IMR-90 (cell line): Measurements from ENCODE around the gene TSPAN19. TPM values are rescaled to one million over a fixed set of nuclear protein-coding genes. Genes with fewer than 3 reads are reported as not detected.

Experiments
- ATAC-seq: fragments of 200-7000 bp; cut with Tn5 transposase; 2 replicates; pipeline ENCODE4 v1.9.1; 2020; ENCODE audit warnings: low read depth, mild to moderate bottlenecking, moderate library complexity
- BruUV-seq: library from RNA; stranded (reverse); fragments of 400-500 nt; replicated peaks from 2 replicates; lab custom pipeline; 2021; lab: Mats Ljungman, UMichigan
- CTCF ChIA-PET: fragments of 300-600 bp; formaldehyde crosslinking; extraction: SDS; loops from one replicate; lab custom pipeline; 2021; ENCODE audit warnings: antibody characterized with exemption; lab: Yijun Ruan, JAX
- POLR2A ChIA-PET: fragments of 300-600 bp; sonication (Branson Sonifier 250); formaldehyde crosslinking; loops from one replicate; lab custom pipeline; 2022; ENCODE audit warnings: antibody characterized with exemption; ENCODE audit not compliant: unreplicated experiment; lab: Charles Lee
- DNase-seq: peaks from one replicate; pipeline ENCODE4 v3.0.0; 2013
- H2AFZ ChIP-seq: replicated peaks from 2 replicates; pipeline ENCODE3; 2013; ENCODE audit warnings: low read length, mild to moderate bottlenecking; ENCODE audit not compliant: poor library complexity
- H2AK5ac ChIP-seq: 2 replicates; pipeline ENCODE4 v1.6.1; 2013; ENCODE audit warnings: low read depth, low read length, inconsistent platforms
- H2AK9ac ChIP-seq: replicated peaks from 2 replicates; pipeline ENCODE3; 2013; ENCODE audit warnings: mild to moderate bottlenecking, low read depth, low read length, moderate library complexity; ENCODE audit not compliant: poor library complexity
- H2BK120ac ChIP-seq: 2 replicates; pipeline ENCODE4 v1.6.1; 2013; ENCODE audit warnings: low read depth, low read length, inconsistent platforms
- H2BK15ac ChIP-seq: 3 replicates; pipeline ENCODE4 v1.6.1; 2013; ENCODE audit warnings: low read depth, low read length, inconsistent platforms
- H2BK20ac ChIP-seq: 2 replicates; pipeline ENCODE4 v1.6.1; 2013; ENCODE audit warnings: low read depth, mild to moderate bottlenecking, inconsistent platforms, low read length, moderate library complexity
- H2BK5ac ChIP-seq: 2 replicates; pipeline ENCODE4 v1.6.1; 2013; ENCODE audit warnings: mild to moderate bottlenecking, low read depth, low read length, inconsistent platforms; ENCODE audit not compliant: poor library complexity, severe bottlenecking
- H3K14ac ChIP-seq: replicated peaks from 2 replicates; pipeline ENCODE4 v1.6.1; 2013; ENCODE audit warnings: low read depth, low read length, inconsistent platforms
- H3K18ac ChIP-seq: 2 replicates; pipeline ENCODE4 v1.6.1; 2013; ENCODE audit warnings: low read depth, low read length, control low read depth
- H3K23ac ChIP-seq: 2 replicates; pipeline ENCODE4 v1.6.1; 2013; ENCODE audit warnings: low read depth, low read length, inconsistent platforms
- H3K27ac ChIP-seq: 2 replicates; pipeline ENCODE4 v1.5.1; 2013; ENCODE audit warnings: mild to moderate bottlenecking, control low read depth, low read length; ENCODE audit not compliant: insufficient read depth
- H3K27me3 ChIP-seq: 2 replicates; pipeline ENCODE4 v1.6.1; 2013; ENCODE audit warnings: low read length; ENCODE audit not compliant: control insufficient read depth, insufficient read depth
- H3K36me3 ChIP-seq: 2 replicates; pipeline ENCODE4 v1.6.1; 2013; ENCODE audit warnings: low read length, mixed read lengths; ENCODE audit not compliant: control insufficient read depth, insufficient read depth
- H3K4ac ChIP-seq: 2 replicates; pipeline ENCODE4 v1.6.1; 2013; ENCODE audit warnings: low read depth, low read length, inconsistent platforms
- H3K4me1 ChIP-seq: 2 replicates; pipeline ENCODE4 v1.6.1; 2013; ENCODE audit warnings: low read length, mixed read lengths; ENCODE audit not compliant: control insufficient read depth, insufficient read depth
- H3K4me2 ChIP-seq: 2 replicates; pipeline ENCODE4 v1.6.1; 2013; ENCODE audit warnings: low read depth, mild to moderate bottlenecking, control low read depth, low read length, moderate library complexity
- H3K4me3 ChIP-seq: 2 replicates; pipeline ENCODE4 v1.5.1; 2013; ENCODE audit warnings: low read depth, mild to moderate bottlenecking, control low read depth, low read length, moderate library complexity; ENCODE audit not compliant: insufficient read depth
- H3K56ac ChIP-seq: 2 replicates; pipeline ENCODE4 v1.6.1; 2013; ENCODE audit warnings: low read length, inconsistent platforms; ENCODE audit not compliant: insufficient read depth; ENCODE audit errors: extremely low read depth
- H3K79me1 ChIP-seq, 2 experiments: 2 replicates each; pipeline ENCODE4 v1.6.1; 2013; ENCODE audit warnings: low read length in 2 of 2, inconsistent platforms in 1 of 2, low read depth in 1 of 2
- H3K9ac ChIP-seq: 2 replicates; pipeline ENCODE4 v1.6.1; 2013; ENCODE audit warnings: low read depth, low read length, control low read depth
- H3K9me1 ChIP-seq: 2 replicates; pipeline ENCODE4 v1.6.1; 2013; ENCODE audit warnings: low read length, inconsistent platforms; ENCODE audit not compliant: insufficient read depth
- H3K9me3 ChIP-seq: 2 replicates; pipeline ENCODE4 v1.6.1; 2013; ENCODE audit warnings: low read length; ENCODE audit not compliant: control insufficient read depth, insufficient read depth
- H4K20me1 ChIP-seq: 2 replicates; pipeline ENCODE4 v1.6.1; 2013; ENCODE audit warnings: low read length, inconsistent platforms; ENCODE audit not compliant: insufficient read depth
- H4K5ac ChIP-seq: 2 replicates; pipeline ENCODE4 v1.6.1; 2013; ENCODE audit warnings: mild to moderate bottlenecking, low read depth, low read length, control low read depth
- H4K8ac ChIP-seq, 2 experiments: 2 replicates each; pipeline ENCODE4 v1.6.1; 2013; ENCODE audit warnings: low read depth in 2 of 2, low read length in 2 of 2, control low read depth in 1 of 2, inconsistent platforms in 1 of 2
- H4K91ac ChIP-seq: 2 replicates; pipeline ENCODE4 v1.6.1; 2013; ENCODE audit warnings: low read depth, low read length, inconsistent platforms; ENCODE audit not compliant: insufficient read depth
- BHLHE40 ChIP-seq: fragments of 150-350 bp; IDR thresholded peaks from 2 replicates; pipeline ENCODE4 v1.6.1; 2016; ENCODE audit warnings: mild to moderate bottlenecking, low read depth, low read length
- CEBPB ChIP-seq: IDR thresholded peaks from 2 replicates; pipeline ENCODE4 v1.6.1; 2012; ENCODE audit warnings: low read depth, low read length, improper control_type of control experiment
- CHD1 ChIP-seq: IDR thresholded peaks from 2 replicates; pipeline ENCODE4 v1.6.1; 2012; ENCODE audit warnings: low read depth, low read length, improper control_type of control experiment
- FOS ChIP-seq: fragments of 150-350 bp; IDR thresholded peaks from 2 replicates; pipeline ENCODE4 v1.6.1; 2016; ENCODE audit warnings: low read depth, low read length
- MAZ ChIP-seq: IDR thresholded peaks from 2 replicates; pipeline ENCODE4 v1.6.1; 2012; ENCODE audit warnings: low read depth, mild to moderate bottlenecking, low read length, improper control_type of control experiment, moderate library complexity, borderline replicate concordance
- MXI1 ChIP-seq: IDR thresholded peaks from 2 replicates; pipeline ENCODE4 v1.6.1; 2012; ENCODE audit warnings: low read depth, mild to moderate bottlenecking, low read length, moderate library complexity, borderline replicate concordance
- NFE2L2 ChIP-seq: fragments of 150-350 bp; IDR thresholded peaks from 2 replicates; pipeline ENCODE4 v1.6.1; 2016; ENCODE audit warnings: low read depth, mild to moderate bottlenecking, low read length
- POLR2A ChIP-seq: IDR thresholded peaks from 2 replicates; pipeline ENCODE4 v1.6.1; 2012; ENCODE audit warnings: mild to moderate bottlenecking, low read depth, low read length
- RAD21 ChIP-seq: IDR thresholded peaks from 2 replicates; pipeline ENCODE4 v1.6.1; 2012; ENCODE audit warnings: low read length, improper control_type of control experiment
- RCOR1 ChIP-seq: IDR thresholded peaks from 2 replicates; pipeline ENCODE4 v1.6.1; 2012; ENCODE audit warnings: mild to moderate bottlenecking, low read length, improper control_type of control experiment; ENCODE audit not compliant: insufficient replicate concordance
- RFX5 ChIP-seq: IDR thresholded peaks from 2 replicates; pipeline ENCODE4 v1.8.0; 2012; ENCODE audit warnings: low read depth, mild to moderate bottlenecking, low read length, moderate library complexity
- SMC3 ChIP-seq: fragments of 150-350 bp; IDR thresholded peaks from 2 replicates; pipeline ENCODE4 v1.6.1; 2016; ENCODE audit warnings: low read depth, mild to moderate bottlenecking, antibody characterized with exemption, low read length, moderate library complexity
- dilution Hi-C: fragments of 300-500 bp; cut with HindIII; formaldehyde crosslinking; loops from one replicate; pipeline ENCODE4 v1.14.3; 2018; ENCODE audit warnings: low sequenced_read_pairs; ENCODE audit not compliant: unreplicated experiment
- in situ Hi-C: fragments of 300-500 bp; cut with MboI; formaldehyde crosslinking; loops from 3 replicates; pipeline ENCODE4 v1.14.3; 2019; ENCODE audit warnings: low sequenced_read_pairs, inconsistent platforms, mixed read lengths
- intact Hi-C: fragments of 100-400 bp; cut with micrococcal nuclease; formaldehyde crosslinking; loops from 2 replicates; pipeline ENCODE4 v1.10.0; 2022
- polyA plus RNA-seq, 3 experiments: library from polyadenylated mRNA; depleted of rRNA; stranded (reverse); fragments of >200 nt; gene quantifications; 2 replicates each; pipeline ENCODE4 v1.2.3, GENCODE V29; 2012; ENCODE audit warnings: low replicate concordance in 1 of 3
- total RNA-seq: library from RNA; depleted of rRNA; stranded (reverse); fragments of >200 nt; gene quantifications from 2 replicates; pipeline ENCODE4 v1.2.3, GENCODE V29; 2012
- TF ChIP-seq, protein P1 (sequence below): conservative IDR thresholded peaks from 2 replicates; pipeline ENCODE4 v1.5.1; 2012; ENCODE audit warnings: mild to moderate bottlenecking, low read depth, low read length, improper control_type of control experiment
- TF ChIP-seq, protein P2 (sequence below): fragments of 150-350 bp; IDR thresholded peaks from 2 replicates; pipeline ENCODE4 v1.6.1; 2016; ENCODE audit warnings: low read depth, mild to moderate bottlenecking, low read length, moderate library complexity, borderline replicate concordance
- TF ChIP-seq, protein P3 (sequence below): fragments of 150-350 bp; IDR thresholded peaks from 2 replicates; pipeline ENCODE4 v1.6.1; 2017; ENCODE audit warnings: mild to moderate bottlenecking, antibody characterized with exemption, low read length, low read depth

TSPAN19 gene
- total and polyA plus RNA-seq, 2 of the 4 experiments (the other 2 are of a cell fraction) = not detected

DNA sequence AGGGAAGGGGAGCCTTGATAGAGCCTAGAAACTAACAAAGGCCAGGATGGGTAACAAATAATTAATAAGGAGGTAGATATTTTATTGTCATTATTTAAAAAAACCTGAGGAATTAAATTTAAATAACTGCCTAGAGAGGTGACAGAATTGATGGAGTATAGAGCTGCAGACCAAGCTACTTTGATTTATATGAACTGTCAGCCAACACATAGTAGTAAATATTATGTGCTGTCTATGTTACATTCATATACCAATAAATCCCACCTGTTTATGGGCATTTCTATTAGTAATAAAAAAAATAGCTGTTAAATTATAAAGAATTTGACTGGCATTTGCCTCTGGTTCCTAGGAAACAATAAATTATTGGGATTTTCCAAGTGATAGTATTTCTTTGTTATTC lies 37.7 kb downstream of the TSPAN19 start:
- Histone ChIP-seq H2BK5ac (no peak overlapping the region), H3K27ac (no peak overlapping the region), H2BK20ac (no peak overlapping the region), H3K36me3 (no peaks in the 10 kb centered on the region), H4K5ac (no peak overlapping the region), H3K14ac (no peak overlapping the region), H3K56ac (no peak overlapping the region), H3K4me1 (peaks cover 10% of the 10 kb centered on the region), H4K20me1 (no peaks in the 10 kb centered on the region), H3K9me3 (no peaks in the 10 kb centered on the region), H3K9ac (no peak overlapping the region), H4K8ac (no peak overlapping the region), H4K91ac (no peak overlapping the region), H3K4me3 (no peak overlapping the region), H2BK15ac (no peak overlapping the region), H2BK120ac (no peak overlapping the region), H3K4ac (no peak overlapping the region), H2AFZ (no peak overlapping the region), H3K9me1 (peaks cover 5% of the 10 kb centered on the region; the same call in 1 of the 2 replicates), H2AK5ac (no peak overlapping the region), H2AK9ac (no peak overlapping the region), H3K4me2 (no peak overlapping the region), H3K18ac (no peak overlapping the region), H3K27me3 (no peaks in the 10 kb centered on the region), H3K79me1 (no peaks in the 10 kb centered on the region), H3K23ac (no peak overlapping the region)
- TF ChIP-seq RAD21 = no peak
- no peak for TF ChIP-seq NFE2L2
- no peak for TF ChIP-seq POLR2A
- TF ChIP-seq, protein P1, sequence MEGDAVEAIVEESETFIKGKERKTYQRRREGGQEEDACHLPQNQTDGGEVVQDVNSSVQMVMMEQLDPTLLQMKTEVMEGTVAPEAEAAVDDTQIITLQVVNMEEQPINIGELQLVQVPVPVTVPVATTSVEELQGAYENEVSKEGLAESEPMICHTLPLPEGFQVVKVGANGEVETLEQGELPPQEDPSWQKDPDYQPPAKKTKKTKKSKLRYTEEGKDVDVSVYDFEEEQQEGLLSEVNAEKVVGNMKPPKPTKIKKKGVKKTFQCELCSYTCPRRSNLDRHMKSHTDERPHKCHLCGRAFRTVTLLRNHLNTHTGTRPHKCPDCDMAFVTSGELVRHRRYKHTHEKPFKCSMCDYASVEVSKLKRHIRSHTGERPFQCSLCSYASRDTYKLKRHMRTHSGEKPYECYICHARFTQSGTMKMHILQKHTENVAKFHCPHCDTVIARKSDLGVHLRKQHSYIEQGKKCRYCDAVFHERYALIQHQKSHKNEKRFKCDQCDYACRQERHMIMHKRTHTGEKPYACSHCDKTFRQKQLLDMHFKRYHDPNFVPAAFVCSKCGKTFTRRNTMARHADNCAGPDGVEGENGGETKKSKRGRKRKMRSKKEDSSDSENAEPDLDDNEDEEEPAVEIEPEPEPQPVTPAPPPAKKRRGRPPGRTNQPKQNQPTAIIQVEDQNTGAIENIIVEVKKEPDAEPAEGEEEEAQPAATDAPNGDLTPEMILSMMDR = no peak
- no peak for TF ChIP-seq CEBPB
- no peak for TF ChIP-seq FOS
- no peak for TF ChIP-seq SMC3
- no peak for TF ChIP-seq CHD1
- no peak for TF ChIP-seq RFX5
- no peak for TF ChIP-seq BHLHE40
- TF ChIP-seq RCOR1 = no peak
- TF ChIP-seq, protein P2, sequence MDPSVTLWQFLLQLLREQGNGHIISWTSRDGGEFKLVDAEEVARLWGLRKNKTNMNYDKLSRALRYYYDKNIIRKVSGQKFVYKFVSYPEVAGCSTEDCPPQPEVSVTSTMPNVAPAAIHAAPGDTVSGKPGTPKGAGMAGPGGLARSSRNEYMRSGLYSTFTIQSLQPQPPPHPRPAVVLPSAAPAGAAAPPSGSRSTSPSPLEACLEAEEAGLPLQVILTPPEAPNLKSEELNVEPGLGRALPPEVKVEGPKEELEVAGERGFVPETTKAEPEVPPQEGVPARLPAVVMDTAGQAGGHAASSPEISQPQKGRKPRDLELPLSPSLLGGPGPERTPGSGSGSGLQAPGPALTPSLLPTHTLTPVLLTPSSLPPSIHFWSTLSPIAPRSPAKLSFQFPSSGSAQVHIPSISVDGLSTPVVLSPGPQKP = no peak
- TF ChIP-seq MXI1 = no peak
- TF ChIP-seq, protein P3, sequence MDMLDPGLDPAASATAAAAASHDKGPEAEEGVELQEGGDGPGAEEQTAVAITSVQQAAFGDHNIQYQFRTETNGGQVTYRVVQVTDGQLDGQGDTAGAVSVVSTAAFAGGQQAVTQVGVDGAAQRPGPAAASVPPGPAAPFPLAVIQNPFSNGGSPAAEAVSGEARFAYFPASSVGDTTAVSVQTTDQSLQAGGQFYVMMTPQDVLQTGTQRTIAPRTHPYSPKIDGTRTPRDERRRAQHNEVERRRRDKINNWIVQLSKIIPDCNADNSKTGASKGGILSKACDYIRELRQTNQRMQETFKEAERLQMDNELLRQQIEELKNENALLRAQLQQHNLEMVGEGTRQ = no peak
- TF ChIP-seq MAZ = no peak
- POLR2A ChIA-PET = no interaction called here
- dilution Hi-C loops (no loop called here), intact Hi-C loops (no loop called here), in situ Hi-C loops (no loop called here)
- no TSS peak for BruUV-seq
- DNase-seq (no peak), ATAC-seq (no peak)
- CTCF ChIA-PET = no interaction called here
